ENCODE results near the gene CRY1.
"Not testable (repeated sequence)": the region's sequence is repeated elsewhere in the genome, so short reads cannot be mapped to it uniquely, and the experiment has no call there.

The CRY1 gene

GRCh38 chr12:107108366-107108765 lies 15.0 kb upstream of the CRY1 start:
- DNase-seq, result not testable (repeated sequence)

DNA sequence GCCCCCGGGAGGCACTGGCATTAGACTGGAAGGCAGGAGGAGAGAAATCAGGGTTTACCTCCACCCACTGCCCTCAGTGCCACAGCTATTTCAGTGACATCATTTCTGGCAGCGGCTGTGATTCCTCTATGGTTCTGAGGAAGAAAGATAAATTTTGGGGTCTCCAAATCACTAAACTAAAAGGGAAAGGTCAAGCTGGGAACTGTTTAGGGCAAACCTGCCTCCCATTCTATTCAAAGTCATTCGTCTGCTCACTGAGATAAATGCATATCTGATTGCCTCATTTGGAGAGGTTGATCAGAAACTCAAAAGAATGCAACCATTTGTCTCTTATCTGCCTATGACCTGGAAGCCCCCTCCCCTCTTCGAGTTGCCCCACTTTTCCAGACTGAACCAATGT lies 14.0 kb upstream of the CRY1 start:
- no peak for DNase-seq

DNA sequence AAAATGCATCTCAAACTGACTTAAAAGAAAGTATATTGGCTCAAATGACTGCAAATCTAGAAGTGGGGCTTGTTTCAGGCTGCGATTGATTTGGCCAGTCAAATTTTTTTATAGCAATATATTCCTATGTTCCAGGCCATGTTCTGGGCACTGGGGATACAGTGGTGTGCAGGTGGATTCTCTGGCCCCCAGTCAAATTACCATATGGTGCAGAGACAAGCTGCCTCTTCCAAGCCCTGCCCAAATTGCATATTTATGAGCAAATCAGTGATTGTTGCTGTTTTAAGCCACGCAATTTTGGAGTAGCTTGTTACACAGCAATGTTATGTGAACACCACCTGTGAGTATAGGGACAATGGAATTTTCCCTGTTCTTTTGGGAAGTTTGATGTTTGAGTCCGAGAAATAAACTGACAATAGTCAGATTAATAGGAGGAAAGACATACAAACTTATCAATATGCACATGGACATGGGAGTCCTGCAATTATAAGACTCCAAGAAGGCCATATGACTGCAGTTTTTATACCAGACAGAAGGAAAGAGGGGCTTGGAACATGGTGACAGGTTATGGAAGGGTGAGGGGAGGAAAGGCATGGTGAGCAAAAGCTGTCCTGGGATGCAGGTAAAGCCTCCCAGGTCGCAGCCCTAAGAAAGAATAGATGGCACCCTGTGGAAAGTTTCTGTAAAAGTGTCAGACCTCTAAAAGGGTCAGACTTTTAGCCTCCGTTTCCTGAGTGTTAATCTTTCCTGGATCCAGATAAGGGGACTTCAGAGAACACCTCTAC lies 13.1 kb upstream of the CRY1 start:
- DNase-seq, result no peak

DNA sequence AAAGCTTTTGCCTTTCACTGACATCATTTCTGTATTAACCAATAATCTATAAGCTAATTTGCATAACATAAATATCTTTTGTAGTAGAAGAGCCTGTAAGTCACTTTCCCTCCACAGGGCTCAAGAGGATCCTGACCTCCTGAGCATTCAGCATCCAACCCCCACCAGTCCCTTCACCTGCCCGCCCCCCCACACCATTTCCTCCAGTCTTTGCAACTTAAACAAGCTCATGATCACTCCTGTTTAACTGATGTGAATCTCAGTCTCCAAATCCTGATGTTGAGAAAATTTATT lies 12.0 kb upstream of the CRY1 start:
- no peak for DNase-seq

GRCh38 chr12:107103516-107103915 lies 10.2 kb upstream of the CRY1 start:
- DNase-seq, result no peak

DNA sequence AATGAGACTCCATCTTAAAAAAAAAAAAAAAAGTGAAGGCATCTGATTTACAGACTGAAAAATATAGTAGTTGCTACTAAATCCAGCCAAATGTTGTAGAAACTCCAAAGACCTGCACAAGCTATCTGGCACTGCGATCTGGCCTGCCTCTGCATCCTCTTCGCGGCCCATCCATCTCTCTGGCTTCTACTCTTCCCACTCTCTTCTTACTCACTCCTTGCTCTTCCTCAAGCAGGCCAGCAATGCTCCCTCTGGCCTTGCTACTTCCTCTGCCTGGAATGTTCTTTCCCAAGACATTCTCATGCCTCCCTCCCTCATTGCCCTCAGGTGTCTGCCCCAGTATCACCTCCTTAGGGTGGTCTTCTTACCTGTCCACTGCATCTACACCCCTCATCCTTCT lies 9.7 kb upstream of the CRY1 start:
- no peak for DNase-seq

DNA sequence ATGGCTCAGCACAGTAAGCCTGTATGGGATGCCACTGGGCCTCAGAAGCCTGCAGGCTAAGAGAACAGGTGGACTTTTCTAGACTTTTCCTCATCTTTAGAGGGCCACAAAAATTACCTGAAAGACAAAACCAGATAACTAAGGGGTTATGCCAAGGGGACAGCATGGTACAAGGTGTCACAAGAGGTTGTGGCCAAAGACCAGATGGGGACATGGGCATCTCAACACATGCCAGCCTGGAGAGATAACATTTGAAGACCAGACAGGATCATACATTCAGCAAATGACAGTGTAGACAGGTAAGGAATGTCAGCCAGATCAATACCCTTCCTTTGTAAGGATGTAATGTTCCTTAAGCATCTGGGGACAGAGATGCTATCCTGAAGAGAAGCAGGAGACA lies 8.9 kb upstream of the CRY1 start:
- DNase-seq, result no peak

DNA sequence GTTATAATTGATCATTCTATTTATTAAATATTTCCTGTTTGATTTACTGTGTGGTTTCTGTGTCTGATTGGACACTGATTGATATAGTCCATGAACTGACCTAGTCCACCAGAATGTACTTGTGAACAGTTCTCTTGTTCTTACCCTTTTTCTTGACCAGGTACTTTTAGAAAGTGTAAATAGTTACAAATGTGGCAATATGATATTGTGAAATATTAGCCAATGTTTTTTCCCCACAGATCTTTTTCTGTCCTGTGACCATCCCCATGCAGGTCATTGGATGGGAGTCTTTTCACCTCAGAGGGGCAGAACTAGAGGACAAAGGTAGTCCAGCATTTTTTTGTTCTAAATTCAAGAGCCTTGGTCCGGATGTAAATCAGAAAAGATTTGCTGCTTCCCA lies 8.3 kb upstream of the CRY1 start:
- no peak for DNase-seq

DNA sequence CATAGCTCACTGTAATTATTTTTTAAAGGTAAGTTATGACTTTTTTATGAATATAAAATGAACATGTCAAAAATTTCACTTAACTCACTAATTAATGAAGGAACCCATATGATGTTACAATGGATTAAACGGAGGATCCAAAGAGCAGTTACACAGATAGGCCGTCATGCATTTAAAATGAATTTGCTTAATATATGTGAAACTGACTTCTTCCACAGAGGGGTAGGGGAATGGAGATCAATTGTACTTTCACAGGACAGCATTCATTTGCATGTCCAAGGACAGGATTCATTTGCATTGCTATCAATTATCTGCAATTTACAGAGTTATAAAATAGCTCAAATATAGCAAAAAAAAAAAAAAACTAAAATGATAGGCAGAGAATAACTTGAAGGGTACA lies 6.6 kb upstream of the CRY1 start:
- DNase-seq, result no peak

GRCh38 chr12:107096571-107096970 lies 3.2 kb upstream of the CRY1 start:
- no peak for DNase-seq

- no peak for DNase-seq
Measured at GRCh38 chr12:107094183-107094448, 767 bp upstream of the CRY1 start.

- DNase-seq, result peak; percentile 49
Measured at GRCh38 chr12:107092669-107093416, 506 bp downstream of the CRY1 start.

DNA sequence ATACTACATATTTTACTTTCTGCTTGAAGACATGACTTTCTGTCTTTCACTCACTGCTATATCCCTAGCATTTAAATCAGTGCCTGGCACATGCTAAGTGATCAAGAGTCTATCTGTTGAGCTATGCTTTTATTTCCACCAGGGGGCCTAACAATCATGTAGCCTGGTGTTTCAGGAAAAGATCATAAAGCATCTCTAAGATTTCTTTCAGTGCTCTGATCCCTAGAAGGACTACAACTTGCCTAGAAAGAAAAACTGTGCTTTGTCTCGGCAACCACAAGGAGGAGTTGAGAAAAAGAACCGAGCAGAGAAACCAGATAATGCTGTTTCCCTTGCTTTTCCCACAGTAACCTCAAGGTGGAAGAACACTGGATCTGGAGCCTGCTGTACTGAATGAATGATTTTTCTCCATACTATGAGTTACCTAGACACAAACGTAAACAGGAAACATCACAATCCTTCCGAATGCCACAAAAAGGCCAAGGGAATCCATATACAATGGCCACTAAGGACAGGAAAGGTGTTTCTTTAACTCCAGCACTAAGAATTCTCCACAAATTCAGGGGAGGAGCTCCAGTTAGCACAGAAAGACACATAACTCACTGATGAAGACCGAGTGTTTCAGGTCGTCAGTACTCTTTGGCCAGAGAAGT lies 1.2 kb downstream of the CRY1 start:
- DNase-seq, result peak; percentile 92

GRCh38 chr12:107091381-107091780 lies 2.0 kb downstream of the CRY1 start:
- DNase-seq, result no peak

DNA sequence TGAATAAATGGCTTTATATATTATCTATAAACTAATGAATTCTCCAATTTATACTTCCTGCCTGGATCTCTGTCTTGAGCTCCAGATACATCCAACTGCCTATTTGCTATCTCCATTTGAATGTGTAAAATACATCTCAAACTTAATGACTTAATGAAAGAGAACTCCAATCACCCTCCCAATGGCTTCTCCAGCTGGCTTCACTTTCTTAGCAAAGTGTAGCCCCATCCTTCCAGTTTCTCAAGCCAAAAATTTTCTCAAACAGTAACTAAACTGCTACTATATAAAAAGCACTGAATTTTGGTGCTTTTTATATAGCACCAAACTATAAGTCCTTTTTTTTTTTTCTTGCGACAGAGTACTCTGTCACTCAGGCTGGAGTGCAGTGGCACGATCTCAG lies 2.6 kb downstream of the CRY1 start:
- no peak for DNase-seq

DNA sequence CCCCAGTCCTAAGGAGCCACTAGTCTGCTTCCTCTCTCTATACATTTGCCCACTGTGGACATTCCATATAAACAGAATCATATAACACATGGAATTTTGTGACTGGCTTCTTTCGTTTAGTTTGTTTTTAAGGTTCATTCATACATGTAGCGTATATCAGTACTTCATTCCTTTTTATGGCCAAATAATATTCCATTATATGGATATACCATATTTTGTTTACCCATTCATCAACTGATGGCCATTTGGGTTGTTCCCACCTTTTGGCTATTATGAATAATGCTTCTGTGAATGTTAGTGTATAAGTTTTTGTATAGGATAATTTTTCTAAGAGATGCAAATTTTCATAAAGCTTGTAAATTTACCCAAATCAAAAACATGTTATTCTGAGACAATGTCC lies 4.4 kb downstream of the CRY1 start:
- DNase-seq, result no peak

DNA sequence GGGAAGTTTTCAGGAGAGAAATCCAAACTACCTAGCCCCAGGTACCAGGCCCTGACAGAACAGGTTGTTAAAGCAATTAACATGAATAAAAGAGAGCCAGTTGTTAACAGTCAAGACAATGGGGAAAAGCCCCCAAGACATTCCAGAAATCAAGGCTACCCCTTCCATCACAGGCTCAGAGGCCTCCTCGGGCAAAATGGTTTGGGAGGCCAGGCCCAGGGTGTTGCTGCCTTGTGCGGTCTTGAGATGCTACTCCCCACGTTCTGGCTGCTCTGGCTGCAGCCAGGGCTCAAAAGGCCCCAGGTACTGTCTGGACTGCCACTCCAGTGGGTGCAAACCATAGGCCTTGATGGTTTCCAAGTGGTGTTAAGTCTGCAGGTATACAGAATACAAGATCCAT lies 7.0 kb downstream of the CRY1 start:
- DNase-seq, result no peak

DNA sequence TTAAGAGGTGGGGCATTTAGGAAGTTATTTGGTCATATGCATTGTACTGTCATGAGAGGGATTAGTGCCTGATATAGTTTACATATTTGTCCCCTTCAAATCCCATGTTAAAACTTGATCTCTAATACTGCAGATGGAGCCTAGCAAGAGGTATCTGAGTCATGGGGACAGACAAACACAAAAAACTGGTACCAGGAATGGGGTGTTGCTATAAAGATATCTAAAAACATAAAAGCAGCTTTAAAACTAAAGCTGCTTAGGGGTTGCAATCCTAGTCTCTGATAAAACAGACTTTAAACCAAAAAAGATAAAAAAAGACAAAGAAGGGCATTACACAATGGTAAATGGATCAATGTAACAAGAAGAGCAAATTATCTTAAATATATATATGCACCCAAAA lies 11.6 kb downstream of the CRY1 start:
- DNase-seq, result no peak

DNA sequence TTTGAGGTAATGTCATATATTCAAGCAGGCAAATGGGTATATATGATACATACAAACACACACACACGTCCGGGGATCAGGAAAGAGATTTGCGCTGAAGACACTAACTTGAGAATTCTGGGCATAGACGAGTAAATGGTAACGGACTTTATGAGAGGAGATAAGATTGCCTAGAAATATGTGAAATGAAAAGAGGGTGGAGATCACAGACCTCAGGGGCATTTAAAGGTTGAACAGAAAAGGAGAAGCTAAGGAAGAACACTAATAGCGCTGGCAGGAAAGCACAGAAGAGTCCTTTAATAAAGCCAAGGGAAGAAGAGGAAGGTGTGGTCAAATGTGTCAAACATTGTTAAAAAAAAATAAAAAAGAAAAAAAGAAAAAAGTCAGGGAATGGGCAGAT lies 13.1 kb downstream of the CRY1 start:
- no peak for DNase-seq

DNA sequence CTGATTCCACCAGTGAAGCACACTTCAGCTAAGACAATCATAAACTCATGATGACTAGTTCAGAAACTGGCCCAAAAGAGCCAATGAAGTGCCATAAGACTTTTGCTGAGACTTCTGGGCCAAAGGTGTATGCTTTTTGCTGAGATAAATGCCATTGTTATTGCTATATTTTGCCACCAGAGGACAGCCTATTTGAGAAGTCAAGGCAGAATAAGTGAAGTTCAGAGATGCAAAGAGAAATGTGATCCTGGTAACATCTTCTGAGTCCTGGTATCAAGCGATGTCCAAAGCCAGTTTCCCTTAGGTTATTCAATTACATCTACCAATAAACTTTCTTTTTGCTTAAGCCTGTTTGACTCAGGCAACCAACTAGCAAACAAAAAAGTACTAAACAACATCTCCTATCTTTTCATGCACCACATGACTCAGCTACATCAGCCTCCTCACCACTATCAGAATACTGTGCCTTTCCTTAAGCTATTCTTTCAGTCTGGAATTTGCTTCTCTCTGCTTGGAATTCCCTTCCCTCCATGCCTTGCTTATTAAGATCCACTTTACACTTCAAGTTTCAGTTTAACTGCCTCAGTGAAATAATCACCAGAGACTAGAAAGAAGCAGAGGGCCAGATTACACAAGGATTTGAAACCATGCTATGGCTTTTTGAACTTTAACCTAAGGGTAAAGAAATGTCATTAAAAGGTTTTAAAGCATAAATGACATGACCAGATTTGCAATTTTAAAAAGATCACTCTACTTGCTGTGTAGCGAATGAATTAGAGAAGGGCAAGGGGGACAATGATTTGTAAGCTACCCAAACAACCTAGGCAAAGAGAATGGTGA lies 14.0 kb downstream of the CRY1 start:
- DNase-seq, result peak; percentile 12

DNA sequence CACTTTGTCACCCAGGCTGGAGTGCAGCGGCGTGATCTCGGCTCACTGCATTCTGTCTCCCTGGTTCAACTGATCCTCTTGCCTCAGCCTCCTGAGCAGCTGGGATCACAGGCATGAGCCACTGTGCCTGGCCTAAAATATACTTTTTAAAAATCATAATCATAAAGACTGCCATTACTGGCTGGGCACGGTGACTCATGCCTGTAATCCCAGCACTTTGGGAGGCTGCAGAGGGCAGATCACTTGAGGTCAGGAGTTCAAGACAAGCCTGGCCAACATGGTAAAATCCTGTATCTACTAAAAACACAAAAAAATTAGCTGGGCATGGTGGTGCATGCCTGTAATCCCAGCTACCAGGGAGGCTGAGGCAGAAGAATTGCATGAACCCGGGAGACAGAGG lies 20.1 kb downstream of the CRY1 start:
- not testable (repeated sequence) for DNase-seq

GRCh38 chr12:107066691-107067090 lies 26.7 kb downstream of the CRY1 start:
- DNase-seq, result no peak

DNA sequence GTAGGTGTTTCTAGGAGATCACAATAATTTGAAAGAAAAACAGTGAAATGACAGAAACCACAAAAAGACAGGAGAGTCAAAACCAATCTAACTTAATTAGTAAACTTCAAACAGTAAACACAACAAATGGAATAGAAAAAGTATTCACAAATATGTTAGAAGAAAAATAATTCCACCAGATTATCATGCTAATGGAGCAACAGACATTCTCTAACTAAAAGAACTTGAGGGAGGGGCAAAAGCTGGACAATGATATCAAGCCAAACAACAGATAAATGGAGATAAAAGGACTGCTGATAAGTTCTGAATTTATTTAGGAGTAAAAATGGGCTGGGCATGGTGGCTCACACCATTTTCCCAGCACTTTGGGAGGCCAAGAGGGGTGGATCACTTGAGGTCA lies 28.7 kb downstream of the CRY1 start:
- no peak for DNase-seq

GRCh38 chr12:107064243-107064642 lies 29.1 kb downstream of the CRY1 start:
- DNase-seq, result no peak

All from NCI-H510A treated with DMSO at 0.1 percent for 48 hours (cell line).